NCI-H2081 (cell line): ENCODE data around the gene MBP.
"Not testable (repeated sequence)": the region's sequence is repeated elsewhere in the genome, so short reads cannot be mapped to it uniquely, and the experiment has no call there.

Source experiments
- DNase-seq, 2 experiments: peaks; one replicate each; lab custom pipeline; 2025; lab: John Stamatoyannopoulos, UW

The MBP gene

GRCh38 chr18:76972846-76973519 is 159.6 kb downstream of the MBP start:
- no peak for DNase-seq

- DNase-seq = no peak
These were observed 160.3 kb downstream of the MBP start for GRCh38 chr18:76972241-76972640.

- DNase-seq = no peak
These were observed 161.6 kb downstream of the MBP start for GRCh38 chr18:76970770-76971559.

GRCh38 chr18:76967721-76968472 is 164.7 kb downstream of the MBP start:
- no peak for DNase-seq

- not testable (repeated sequence) for DNase-seq
These were observed 165.3 kb downstream of the MBP start for GRCh38 chr18:76967299-76967698.

- DNase-seq = not testable (repeated sequence)
These were observed 166.9 kb downstream of the MBP start for GRCh38 chr18:76965555-76966151.

- DNase-seq = no peak
These were observed 168.6 kb downstream of the MBP start for GRCh38 chr18:76963936-76964335.

- DNase-seq = no peak
These were observed 169.7 kb downstream of the MBP start for GRCh38 chr18:76962851-76963250.

GRCh38 chr18:76960528-76961035 is 172.0 kb downstream of the MBP start:
- DNase-seq = no peak

GRCh38 chr18:76959605-76960004 is 173.0 kb downstream of the MBP start:
- no peak for DNase-seq

- peak; percentile 33 to 62 for DNase-seq
These were observed 173.8 kb downstream of the MBP start for GRCh38 chr18:76958692-76959341.

- no peak for DNase-seq
These were observed 174.9 kb downstream of the MBP start for GRCh38 chr18:76957384-76958355.

GRCh38 chr18:76956648-76957047 is 175.9 kb downstream of the MBP start:
- no peak for DNase-seq

GRCh38 chr18:76955524-76956170 is 176.9 kb downstream of the MBP start:
- DNase-seq = no peak

- DNase-seq = peak; percentile 43 to 72
These were observed 178.9 kb downstream of the MBP start for GRCh38 chr18:76953583-76954233.

- DNase-seq = no peak
These were observed 179.4 kb downstream of the MBP start for GRCh38 chr18:76953156-76953555.

GRCh38 chr18:76952747-76953146 is 179.8 kb downstream of the MBP start:
- no peak for DNase-seq

GRCh38 chr18:76951456-76952247 is 180.9 kb downstream of the MBP start:
- DNase-seq = no peak

GRCh38 chr18:76948345-76948744 is 184.2 kb downstream of the MBP start:
- DNase-seq = no peak
